Stimulated activated effector memory CD8-positive, alpha-beta T cell treated with anti-CD3 and anti-CD28 coated beads, Interleukin-12 subunit alpha, Interleukin-12 subunit beta, amount 100 ng/mL, for 72 hours (primary cell): ENCODE results near the gene SPATA6L.
A peak's percentile ranks its signal among the peaks of the same experiment; 100 is the strongest.

Source experiments
- ATAC-seq: fragments of 150-1000 bp; cut with Tn5 transposase; 2 replicates; pipeline ENCODE4 v1.10.0; 2021
- DNase-seq, 2 donors: peaks; one replicate each; pipeline ENCODE4 v3.0.0; 2021 to 2022; ENCODE audit warnings: low spot score in 2 of 2
- H3K27ac Mint-ChIP-seq: one replicate; pipeline ENCODE4 v1.8.0; 2022; ENCODE audit warnings: mild to moderate bottlenecking, mixed read lengths
- H3K36me3 Mint-ChIP-seq: one replicate; pipeline ENCODE4 v1.8.0; 2022; ENCODE audit warnings: mild to moderate bottlenecking, mixed read lengths
- H3K4me1 Mint-ChIP-seq: one replicate; pipeline ENCODE4 v1.8.0; 2022; ENCODE audit warnings: mixed read lengths
- H3K4me3 Mint-ChIP-seq: one replicate; pipeline ENCODE4 v1.8.0; 2022; ENCODE audit warnings: mild to moderate bottlenecking, mixed read lengths
- H3K9me3 Mint-ChIP-seq: one replicate; pipeline ENCODE4 v1.8.0; 2022; ENCODE audit warnings: mixed read lengths

The SPATA6L gene

DNA sequence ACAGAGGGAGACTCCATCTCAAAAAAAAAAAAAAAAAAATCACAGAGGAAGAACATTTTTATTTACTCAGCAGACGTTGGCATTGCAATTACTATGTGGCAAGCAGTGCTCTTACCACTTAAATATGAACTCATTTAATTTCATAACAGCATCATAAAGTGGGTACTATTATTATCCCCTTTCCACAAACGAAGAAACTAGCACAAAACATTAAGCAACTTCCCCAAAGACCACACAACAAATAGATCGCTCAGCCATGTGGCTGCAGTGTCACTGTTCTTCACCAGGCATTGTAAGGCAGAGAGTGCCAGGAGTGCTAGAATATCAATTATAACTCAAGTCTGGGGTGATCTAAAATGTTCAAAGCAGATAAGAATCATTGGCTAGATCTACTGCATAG, 74.0 kb downstream of the SPATA6L start:
- Mint-ChIP-seq H3K27ac (no peak overlapping the region), H3K9me3 (no peaks in the 10 kb centered on the region), H3K4me1 (peaks cover 22% of the 10 kb centered on the region), H3K4me3 (no peak overlapping the region), H3K36me3 (no peaks in the 10 kb centered on the region)
- DNase-seq (no peak), ATAC-seq (no peak)

DNA sequence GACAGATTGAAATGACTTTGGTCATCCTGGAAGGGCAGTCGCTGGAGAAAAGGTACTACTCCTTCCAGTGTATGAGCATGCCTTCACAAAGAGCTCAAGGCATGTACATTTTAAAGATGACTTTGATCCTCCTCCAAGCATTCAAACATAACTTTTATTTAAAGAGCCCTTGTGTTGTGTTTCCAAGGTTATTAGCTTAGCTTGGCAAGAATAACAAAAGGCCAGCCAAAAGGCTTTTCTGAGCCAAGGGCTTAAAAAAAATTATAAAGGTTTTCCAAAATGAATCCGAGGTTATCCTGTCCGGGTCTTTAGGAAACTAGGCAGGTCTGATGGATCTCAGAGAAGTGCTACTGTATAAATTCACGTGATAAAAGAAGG, 75.2 kb downstream of the SPATA6L start:
- Mint-ChIP-seq H3K36me3 (no peaks in the 10 kb centered on the region), H3K4me3 (no peak overlapping the region), H3K27ac (no peak overlapping the region), H3K4me1 (peaks cover 13% of the 10 kb centered on the region), H3K9me3 (no peaks in the 10 kb centered on the region)
- DNase-seq (no peak), ATAC-seq (no peak)

DNA sequence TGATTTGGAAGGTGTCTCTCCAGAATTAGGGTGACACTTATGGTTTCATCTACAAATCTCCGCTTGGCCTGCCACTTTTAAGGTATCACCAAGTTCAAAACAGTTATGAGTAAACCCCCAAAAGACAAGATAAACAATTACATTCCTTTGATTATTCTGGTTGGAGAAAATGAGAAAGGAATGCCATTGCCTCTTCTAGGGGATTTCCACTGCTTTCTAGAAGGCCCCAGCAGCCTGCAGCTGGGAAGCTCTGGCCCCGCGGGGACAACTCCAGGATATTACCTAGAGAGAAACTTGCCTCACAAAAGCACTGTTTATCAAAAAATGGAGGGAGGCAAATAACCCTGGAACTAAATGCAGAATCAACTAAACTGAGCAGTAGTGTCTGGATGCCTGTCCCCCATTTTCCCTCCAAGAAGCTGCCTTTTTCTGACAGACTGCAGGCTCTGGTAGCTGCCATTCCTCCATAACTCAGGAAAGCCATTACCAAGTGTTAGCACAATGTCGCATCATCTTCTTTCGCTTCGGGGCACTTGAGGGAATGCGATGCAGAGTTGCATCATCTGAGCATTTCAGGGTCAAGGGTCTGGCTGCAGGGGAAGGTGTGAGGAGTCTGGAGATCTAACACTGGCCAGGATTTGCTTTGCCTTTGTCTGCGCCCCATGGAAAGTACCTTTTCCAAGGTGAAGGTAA, 75.7 kb downstream of the SPATA6L start:
- DNase-seq (no peak), ATAC-seq (no peak)
- Mint-ChIP-seq H3K36me3 (no peaks in the 10 kb centered on the region), H3K4me3 (no peak overlapping the region), H3K9me3 (no peaks in the 10 kb centered on the region), H3K27ac (no peak overlapping the region), H3K4me1 (peaks cover 8% of the 10 kb centered on the region)

DNA sequence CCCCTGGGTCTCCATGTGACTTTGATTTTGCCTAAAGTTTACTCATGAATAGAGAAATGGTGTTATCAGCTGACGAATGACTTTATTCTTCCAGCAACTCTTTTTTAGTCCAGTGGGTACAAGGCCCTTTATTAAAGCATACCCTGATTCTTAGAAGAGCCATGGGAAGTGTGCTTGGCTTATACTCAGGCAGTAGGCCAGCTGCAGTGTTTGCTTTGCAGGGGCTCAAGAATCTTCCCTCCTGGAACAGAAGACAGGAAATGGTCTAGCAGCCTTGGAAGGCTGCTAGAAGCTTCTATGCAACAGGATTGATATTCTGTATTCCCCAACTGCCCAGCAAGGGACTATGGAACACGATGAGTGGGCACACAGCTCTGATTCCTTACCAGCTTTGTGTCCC, 77.6 kb downstream of the SPATA6L start:
- no peaks in the 10 kb centered on the region for H3K9me3 Mint-ChIP-seq
- DNase-seq: no peak
- H3K4me3 Mint-ChIP-seq: no peak overlapping the region
- no peaks in the 10 kb centered on the region for H3K4me1 Mint-ChIP-seq
- ATAC-seq: no peak
- no peaks in the 10 kb centered on the region for H3K36me3 Mint-ChIP-seq
- no peak overlapping the region for H3K27ac Mint-ChIP-seq

DNA sequence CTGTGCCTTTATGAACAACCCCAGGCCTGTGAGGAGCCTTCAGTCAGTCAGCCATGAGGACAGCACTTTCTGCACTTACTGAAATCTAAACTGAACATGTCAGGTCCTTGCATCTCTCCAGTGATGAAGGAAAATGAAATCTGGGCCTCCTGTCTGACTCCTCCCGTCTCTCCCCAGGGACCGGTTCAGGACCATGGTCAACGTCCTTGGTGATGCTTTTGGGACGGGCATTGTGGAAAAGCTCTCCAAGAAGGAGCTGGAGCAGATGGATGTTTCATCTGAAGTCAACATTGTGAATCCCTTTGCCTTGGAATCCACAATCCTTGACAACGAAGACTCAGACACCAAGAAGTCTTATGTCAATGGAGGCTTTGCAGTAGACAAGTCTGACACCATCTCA, 81.1 kb downstream of the SPATA6L start:
- H3K36me3 Mint-ChIP-seq: no peaks in the 10 kb centered on the region
- H3K4me3 Mint-ChIP-seq: no peak overlapping the region
- no peak overlapping the region for H3K27ac Mint-ChIP-seq
- DNase-seq (no peak), ATAC-seq (no peak)
- no peaks in the 10 kb centered on the region for H3K9me3 Mint-ChIP-seq
- no peaks in the 10 kb centered on the region for H3K4me1 Mint-ChIP-seq

DNA sequence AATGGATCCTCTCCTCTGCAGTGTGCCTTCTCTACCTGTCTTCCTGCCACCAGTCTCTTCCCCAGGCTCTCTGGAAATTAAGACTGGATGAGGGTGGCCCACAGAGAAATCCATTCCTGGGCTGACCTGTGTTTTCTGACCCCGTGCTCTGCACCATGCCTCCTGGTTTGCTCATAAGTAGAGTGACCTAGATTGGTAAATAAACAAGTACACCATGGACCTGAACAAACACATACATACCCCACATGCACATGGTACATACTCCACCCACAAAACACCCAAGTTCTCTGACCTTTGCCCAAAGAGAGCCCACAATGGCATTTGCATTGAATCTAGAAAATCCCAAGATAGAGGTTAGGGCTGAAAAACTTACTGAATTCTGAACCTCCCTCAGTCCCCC, 81.6 kb downstream of the SPATA6L start:
- Mint-ChIP-seq H3K4me1 (no peaks in the 10 kb centered on the region), H3K27ac (no peak overlapping the region), H3K9me3 (no peaks in the 10 kb centered on the region), H3K36me3 (no peaks in the 10 kb centered on the region), H3K4me3 (no peak overlapping the region)
- DNase-seq: no peak
- ATAC-seq: no peak

DNA sequence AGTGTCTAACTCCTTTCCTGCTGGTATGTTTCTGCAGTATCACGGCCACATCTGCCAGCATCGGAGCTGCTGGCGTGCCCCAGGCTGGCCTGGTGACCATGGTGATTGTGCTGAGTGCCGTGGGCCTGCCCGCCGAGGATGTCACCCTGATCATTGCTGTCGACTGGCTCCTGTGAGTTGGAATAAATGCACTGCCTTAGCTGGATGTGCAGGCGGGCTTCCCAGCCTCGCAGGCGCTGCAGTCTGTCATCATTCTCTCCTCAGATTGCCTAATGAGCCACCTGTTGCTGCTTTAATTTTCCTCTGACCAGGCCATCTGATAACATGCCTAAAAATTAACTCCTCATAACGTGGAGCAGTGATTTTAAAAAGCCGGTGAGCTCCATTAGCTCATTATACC, 83.3 kb downstream of the SPATA6L start:
- no peak overlapping the region for H3K4me3 Mint-ChIP-seq
- H3K4me1 Mint-ChIP-seq: no peaks in the 10 kb centered on the region
- no peak for DNase-seq
- no peaks in the 10 kb centered on the region for H3K9me3 Mint-ChIP-seq
- H3K27ac Mint-ChIP-seq: no peak overlapping the region
- no peak for ATAC-seq
- H3K36me3 Mint-ChIP-seq: no peaks in the 10 kb centered on the region

DNA sequence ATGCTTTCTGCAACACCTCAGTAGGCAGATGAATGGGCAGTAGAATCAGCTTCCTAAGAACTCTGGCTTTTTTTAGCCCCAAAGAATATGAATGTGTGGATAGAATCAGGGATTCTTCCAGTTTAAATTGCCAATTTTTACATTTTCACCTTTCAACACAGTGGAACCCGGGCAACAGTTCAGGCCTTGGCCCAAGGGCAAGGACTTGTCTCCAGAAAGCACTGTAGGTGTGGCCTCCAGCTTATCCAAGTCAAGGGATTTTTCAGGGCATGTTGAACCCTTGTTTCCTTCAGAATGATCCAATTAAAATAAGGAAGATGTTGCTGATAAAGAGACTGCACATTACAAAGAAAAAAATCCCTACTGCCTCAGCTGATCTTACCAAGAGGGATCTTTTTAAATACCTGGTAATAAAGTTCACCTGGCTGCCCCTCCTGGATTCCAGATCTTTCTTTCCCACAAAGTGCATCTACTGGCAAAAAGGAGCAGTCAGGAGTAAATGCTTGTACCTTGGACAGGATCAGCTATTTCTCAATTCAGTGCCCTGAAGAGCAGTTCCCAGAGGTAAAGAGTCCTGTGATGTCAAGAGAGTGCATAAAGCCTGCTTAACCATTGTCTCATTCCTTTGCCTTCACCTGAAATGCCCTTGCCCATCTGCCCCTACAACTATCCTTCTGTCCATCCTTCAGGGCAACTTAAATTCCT, 84.3 kb downstream of the SPATA6L start:
- H3K27ac Mint-ChIP-seq: no peak overlapping the region
- H3K9me3 Mint-ChIP-seq: no peaks in the 10 kb centered on the region
- DNase-seq: no peak
- no peak overlapping the region for H3K4me3 Mint-ChIP-seq
- no peaks in the 10 kb centered on the region for H3K36me3 Mint-ChIP-seq
- ATAC-seq: no peak
- H3K4me1 Mint-ChIP-seq: no peaks in the 10 kb centered on the region

DNA sequence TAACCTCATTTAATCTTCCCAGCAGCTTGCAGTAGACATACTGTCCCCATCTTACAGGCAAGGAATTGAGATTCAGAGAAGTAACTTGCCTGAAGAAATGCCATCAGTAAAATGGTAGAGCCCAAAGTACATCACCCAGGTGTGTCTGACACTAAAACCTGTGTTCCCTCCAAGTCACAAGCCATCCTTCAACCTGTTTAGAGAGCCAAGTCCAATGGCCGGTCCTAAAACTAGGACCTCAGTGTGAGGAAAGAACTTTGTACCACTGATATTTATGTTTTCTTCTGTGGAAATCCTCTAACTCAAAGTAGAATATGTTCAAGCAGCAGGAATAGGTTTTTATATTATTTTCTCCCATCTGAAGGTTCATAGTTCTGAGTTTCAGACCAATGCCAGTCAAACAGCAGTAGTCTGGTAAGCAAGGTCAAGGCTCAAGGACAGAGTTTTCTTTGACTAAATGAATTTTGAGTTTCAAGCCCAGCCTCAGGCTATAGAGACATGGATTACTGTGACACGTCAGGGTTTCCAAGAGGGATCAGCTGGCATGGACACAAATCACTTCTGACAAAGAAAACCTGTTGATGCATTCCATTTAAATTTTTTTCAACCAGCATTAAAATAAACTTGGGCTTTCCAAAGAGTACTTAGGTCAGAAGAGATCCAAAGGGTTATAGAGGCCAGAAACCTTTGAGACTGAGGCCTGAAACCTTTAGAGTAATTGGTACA, 85.1 kb downstream of the SPATA6L start:
- no peaks in the 10 kb centered on the region for H3K9me3 Mint-ChIP-seq
- no peaks in the 10 kb centered on the region for H3K36me3 Mint-ChIP-seq
- H3K27ac Mint-ChIP-seq: no peak overlapping the region
- DNase-seq: no peak
- no peaks in the 10 kb centered on the region for H3K4me1 Mint-ChIP-seq
- no peak overlapping the region for H3K4me3 Mint-ChIP-seq
- ATAC-seq: no peak

DNA sequence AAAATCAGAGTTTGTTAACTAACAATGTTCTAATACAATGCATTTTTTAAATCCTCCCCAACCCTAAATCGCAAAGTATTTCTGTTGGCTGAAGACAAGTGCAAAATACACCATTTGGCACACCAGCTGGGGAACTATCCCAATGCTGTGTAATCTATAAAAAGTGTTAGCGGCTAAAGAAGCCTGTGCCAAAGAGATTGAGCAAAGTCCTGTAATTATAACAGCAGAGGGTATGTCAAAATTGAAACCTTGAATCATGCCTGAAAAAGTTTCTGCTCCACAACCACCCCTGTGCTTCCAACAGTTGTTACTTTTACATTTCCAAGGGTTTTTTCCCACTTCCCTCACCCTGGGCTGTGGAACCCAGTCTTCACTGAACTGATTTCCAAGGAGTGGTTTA, 87.3 kb downstream of the SPATA6L start:
- H3K36me3 Mint-ChIP-seq: no peaks in the 10 kb centered on the region
- DNase-seq (no peak), ATAC-seq (no peak)
- no peak overlapping the region for H3K27ac Mint-ChIP-seq
- no peaks in the 10 kb centered on the region for H3K9me3 Mint-ChIP-seq
- H3K4me1 Mint-ChIP-seq: peaks cover 5% of the 10 kb centered on the region
- H3K4me3 Mint-ChIP-seq: no peak overlapping the region

DNA sequence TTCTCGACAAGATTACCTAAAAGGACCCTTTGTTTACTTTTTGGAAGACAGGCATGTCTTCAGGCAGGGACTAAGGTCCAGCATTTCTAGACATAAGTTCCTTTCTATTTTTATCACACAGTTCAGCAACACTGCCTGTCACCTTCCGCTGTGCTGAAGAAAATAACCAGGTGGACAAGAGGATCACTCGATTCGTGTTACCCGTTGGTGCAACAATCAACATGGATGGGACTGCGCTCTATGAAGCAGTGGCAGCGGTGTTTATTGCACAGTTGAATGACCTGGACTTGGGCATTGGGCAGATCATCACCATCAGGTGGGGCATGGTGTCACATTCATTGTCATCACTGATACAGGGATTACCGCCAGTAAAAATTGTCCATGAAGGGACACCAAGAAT, 89.8 kb downstream of the SPATA6L start:
- H3K27ac Mint-ChIP-seq: no peak overlapping the region
- H3K4me1 Mint-ChIP-seq: peaks cover 25% of the 10 kb centered on the region
- H3K9me3 Mint-ChIP-seq: no peaks in the 10 kb centered on the region
- ATAC-seq: no peak
- no peak for DNase-seq
- H3K4me3 Mint-ChIP-seq: no peak overlapping the region
- no peaks in the 10 kb centered on the region for H3K36me3 Mint-ChIP-seq

DNA sequence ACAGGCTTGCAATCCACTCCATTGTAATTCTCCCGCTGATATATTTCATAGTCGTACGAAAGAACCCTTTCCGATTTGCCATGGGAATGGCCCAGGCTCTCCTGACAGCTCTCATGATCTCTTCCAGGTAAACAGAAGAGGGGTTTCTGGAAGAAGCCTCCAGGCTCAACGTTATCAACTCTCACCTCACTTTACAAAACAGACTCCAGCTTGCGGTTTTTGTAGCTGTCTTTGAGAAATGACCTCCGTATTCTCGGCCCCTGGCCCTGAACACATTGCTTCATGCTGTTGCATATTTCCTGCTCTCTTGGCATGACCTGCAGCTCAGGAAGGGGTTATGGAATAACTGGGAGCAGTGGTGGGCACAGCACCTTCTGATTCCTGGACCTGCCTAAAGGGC, 90.3 kb downstream of the SPATA6L start:
- no peak overlapping the region for H3K4me3 Mint-ChIP-seq
- peaks cover 25% of the 10 kb centered on the region for H3K4me1 Mint-ChIP-seq
- ATAC-seq: no peak
- no peak overlapping the region for H3K27ac Mint-ChIP-seq
- H3K9me3 Mint-ChIP-seq: no peaks in the 10 kb centered on the region
- DNase-seq: no peak
- H3K36me3 Mint-ChIP-seq: no peaks in the 10 kb centered on the region

DNA sequence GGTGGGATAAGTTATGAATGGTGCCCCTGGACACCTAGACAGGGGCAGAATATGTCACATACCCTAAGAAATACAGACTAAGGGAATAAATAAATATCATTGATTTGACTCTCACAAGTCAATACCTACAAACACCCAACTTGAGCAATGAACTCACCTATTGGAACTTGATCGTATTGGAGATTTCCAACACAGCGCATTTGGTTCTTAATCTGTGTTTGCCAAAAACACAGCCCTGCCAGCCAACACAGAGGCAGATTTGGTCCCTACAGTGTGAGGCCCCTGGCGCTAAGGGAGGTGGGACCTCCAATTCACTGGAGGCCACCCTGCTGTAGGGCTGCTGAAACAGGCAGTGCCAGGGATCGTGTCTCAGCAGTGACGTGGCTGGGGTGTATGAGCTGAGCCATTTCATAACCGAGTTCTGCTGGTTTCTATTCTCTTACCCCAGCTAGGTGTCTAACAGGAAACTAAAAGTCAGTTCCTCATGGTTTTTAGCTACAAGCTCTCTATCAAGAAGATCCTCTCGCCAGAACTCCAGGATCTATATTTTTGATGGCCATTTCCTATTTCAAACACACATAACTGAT, 91.5 kb downstream of the SPATA6L start:
- no peaks in the 10 kb centered on the region for H3K9me3 Mint-ChIP-seq

DNA sequence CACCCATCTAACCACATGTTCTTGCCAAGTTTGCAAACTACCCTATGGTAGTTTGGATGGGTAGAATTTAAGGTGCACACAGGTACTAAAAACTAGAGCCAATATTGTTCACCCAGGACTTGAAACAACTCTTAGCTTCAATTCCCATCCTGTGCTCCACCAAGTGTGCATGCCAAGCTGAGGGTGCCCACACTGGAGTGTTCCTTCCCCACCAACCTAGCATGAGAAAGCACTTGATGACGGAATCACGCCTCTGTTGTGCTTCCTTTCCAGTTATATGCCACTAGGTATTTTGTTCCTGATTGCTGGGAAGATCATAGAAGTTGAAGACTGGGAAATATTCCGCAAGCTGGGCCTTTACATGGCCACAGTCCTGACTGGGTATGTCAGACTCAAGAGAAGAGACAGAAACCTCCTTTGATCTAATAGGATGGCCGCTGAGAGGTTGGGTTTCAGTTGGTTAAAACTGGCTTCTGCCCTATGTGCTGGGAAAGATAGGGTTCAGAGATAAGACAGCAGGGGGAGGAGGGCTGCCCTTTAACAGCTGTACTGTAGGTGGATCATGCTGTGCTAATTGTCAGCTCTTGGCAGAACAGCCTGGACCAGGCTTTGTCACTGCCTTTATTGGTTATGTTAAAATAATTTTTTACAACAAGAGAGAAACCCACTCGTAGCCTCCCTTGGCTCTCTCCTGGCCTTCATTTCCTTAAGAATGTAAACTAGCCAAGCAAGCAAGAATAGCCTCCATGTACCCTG, 92.5 kb downstream of the SPATA6L start:
- Mint-ChIP-seq H3K36me3 (no peaks in the 10 kb centered on the region), H3K27ac (peak overlapping the region; percentile 53), H3K4me3 (no peak overlapping the region), H3K9me3 (no peaks in the 10 kb centered on the region), H3K4me1 (peaks cover 25% of the 10 kb centered on the region)
- DNase-seq (no peak), ATAC-seq (no peak)

More for the DNA sequence above, 91.5 kb downstream of the SPATA6L start:
- Mint-ChIP-seq H3K4me3 (no peak overlapping the region), H3K36me3 (no peaks in the 10 kb centered on the region), H3K27ac (peak overlapping the region; percentile 53), H3K4me1 (peaks cover 25% of the 10 kb centered on the region)
- DNase-seq (no peak), ATAC-seq (peak; percentile 86)

DNA sequence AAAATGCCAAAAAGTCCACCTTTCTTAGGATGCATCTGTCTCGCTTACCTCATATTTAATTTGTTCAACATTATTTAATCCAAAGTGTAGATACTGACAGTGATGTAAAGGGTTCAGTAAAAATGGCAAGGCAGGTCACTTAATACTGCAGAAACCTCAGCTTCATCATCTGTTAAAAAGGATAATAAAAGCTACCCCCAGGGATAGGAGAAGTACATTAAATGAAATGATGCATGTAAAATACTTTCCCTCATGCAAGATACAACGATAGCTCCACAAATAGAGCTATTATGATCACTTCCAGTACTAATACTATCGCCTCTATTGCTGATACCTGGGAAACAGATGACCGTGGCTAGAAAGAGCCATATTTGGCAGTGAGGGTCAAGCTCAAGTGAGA, 93.1 kb downstream of the SPATA6L start:
- H3K27ac Mint-ChIP-seq: no peak overlapping the region
- ATAC-seq (no peak), DNase-seq (no peak)
- peak overlapping the region; percentile 21 for H3K4me3 Mint-ChIP-seq
- H3K4me1 Mint-ChIP-seq: peaks cover 25% of the 10 kb centered on the region
- no peaks in the 10 kb centered on the region for H3K9me3 Mint-ChIP-seq
- H3K36me3 Mint-ChIP-seq: no peaks in the 10 kb centered on the region
